Ectodermal cell (in vitro differentiated cells): ENCODE measurements around the gene SDK1.

ENCODE experiments used
- H3K27ac ChIP-seq: 2 replicates; pipeline ENCODE4 v1.7.0; 2013; ENCODE audit warnings: mild to moderate bottlenecking, low read depth, low read length; ENCODE audit not compliant: insufficient read depth, poor library complexity, severe bottlenecking
- H3K27me3 ChIP-seq: 2 replicates; pipeline ENCODE4 v1.7.0; 2013; ENCODE audit warnings: mild to moderate bottlenecking, low read length; ENCODE audit not compliant: insufficient read depth, control insufficient read depth, poor library complexity, severe bottlenecking
- H3K36me3 ChIP-seq: one replicate; pipeline ENCODE4 v1.7.0; 2013; ENCODE audit warnings: low read length; ENCODE audit not compliant: control insufficient read depth, insufficient read depth
- H3K4me1 ChIP-seq: one replicate; pipeline ENCODE4 v1.7.0; 2013; ENCODE audit warnings: low read length; ENCODE audit not compliant: control insufficient read depth, insufficient read depth
- H3K4me3 ChIP-seq: 2 replicates; pipeline ENCODE4 v1.7.0; 2013; ENCODE audit warnings: low read depth, low read length, control low read depth; ENCODE audit not compliant: insufficient read depth
- H3K9me3 ChIP-seq: 2 replicates; pipeline ENCODE4 v1.7.0; 2013; ENCODE audit warnings: mild to moderate bottlenecking, low read length, moderate library complexity; ENCODE audit not compliant: control insufficient read depth
- WGBS, 2 experiments: methylation state at CpG; one replicate each; pipeline ENCODE4 v1.1.7; 2013; ENCODE audit warnings: missing lambda C conversion rate in 2 of 2; 5-methylcytosine and 5-hydroxymethylcytosine counted together

Gene SDK1

DNA sequence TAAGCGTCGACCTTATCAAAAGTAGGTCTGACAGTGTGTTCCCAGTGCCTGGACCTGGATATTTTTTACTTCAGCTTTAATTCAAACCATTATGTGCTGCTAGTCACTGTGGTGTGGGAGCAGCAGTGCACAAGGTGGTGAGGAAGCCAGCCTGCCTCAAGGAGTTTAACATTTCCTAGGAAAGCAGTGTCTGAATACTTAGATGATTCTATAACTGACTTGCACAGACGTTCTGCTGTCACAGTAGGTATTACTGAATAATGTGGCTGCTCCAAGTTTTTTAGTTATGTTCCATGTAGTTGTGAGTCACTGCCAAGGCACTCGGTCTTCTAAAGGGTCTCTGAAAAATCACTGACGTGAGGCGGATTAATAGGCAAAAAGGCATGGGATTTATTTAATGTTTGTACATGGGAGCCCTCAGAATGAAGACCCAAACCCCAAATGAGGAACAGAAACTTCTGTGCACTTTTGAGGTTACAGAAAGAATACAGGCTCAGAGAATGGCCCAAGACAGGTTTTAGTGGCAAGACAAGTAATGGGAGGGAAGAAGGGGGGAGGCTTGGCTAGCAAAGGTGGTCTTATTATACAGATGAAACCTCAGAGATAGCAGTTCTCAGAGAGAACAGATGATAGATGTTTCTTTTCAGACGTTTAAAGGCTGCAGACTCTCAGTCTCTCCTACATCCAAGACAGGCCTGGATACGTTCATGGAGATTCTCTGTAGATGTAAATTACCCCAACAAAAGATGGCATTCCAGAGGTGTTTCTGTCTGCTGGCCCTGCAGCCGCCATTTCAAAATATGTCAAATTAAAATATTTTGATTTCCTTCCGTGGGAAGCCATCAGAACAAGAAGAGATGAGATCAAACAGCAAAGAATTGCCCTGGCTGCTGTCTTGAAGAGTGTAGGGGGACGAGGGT, 209.3 kb downstream of the SDK1 start:
- WGBS, 2 experiments: 79 to 81% methylated on average over 11 of the region's 11 CpGs

DNA sequence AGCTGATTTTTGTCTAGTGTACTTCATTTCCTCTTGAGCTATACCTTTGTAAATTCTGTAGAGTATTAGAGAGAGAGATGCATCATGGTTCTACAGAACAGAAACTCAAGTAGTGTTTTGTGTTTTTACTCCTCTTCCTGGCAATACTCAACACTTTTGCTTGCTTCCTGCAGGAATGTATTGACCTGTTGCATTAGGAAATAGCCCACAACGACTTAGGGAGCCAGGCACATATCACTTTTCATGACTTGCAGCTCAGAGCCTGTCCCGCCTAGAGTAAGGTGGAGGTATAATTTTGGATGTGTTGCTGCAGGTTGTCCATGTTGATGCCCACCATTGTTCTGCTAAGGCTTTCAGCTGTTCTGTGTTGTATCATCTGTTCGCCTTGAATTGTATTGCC, 216.3 kb downstream of the SDK1 start:
- 86 to 88% methylated on average over 3 of the region's 3 CpGs for WGBS, 2 experiments

More for the DNA sequence above, 209.3 kb downstream of the SDK1 start:
- no peaks in the 10 kb centered on the region for H3K27me3 ChIP-seq
- no peaks in the 10 kb centered on the region for H3K4me1 ChIP-seq
- H3K4me3 ChIP-seq: no peak overlapping the region
- H3K9me3 ChIP-seq: no peaks in the 10 kb centered on the region
- H3K27ac ChIP-seq: no peak overlapping the region
- no peaks in the 10 kb centered on the region for H3K36me3 ChIP-seq

DNA sequence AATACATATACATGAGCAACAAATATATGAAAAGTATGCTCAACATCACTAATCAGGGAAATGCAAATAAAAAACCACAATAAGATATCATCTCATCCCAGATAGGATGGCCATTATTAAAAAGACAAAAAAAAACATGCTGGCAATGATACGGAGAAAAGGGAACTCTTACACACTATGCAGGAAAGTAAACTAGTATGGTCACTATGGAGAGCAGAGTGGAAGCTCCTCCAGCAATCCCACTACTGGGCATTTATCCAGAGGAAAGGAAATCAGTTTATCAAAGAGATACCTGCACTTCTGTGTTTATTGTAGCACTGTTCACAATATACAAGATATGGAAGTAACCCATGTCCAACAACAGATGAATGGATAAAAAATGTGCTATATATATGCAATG, 217.5 kb downstream of the SDK1 start:
- Histone ChIP-seq H3K27me3 (no peaks in the 10 kb centered on the region), H3K36me3 (no peaks in the 10 kb centered on the region), H3K4me3 (no peak overlapping the region), H3K27ac (no peak overlapping the region), H3K9me3 (no peaks in the 10 kb centered on the region), H3K4me1 (no peaks in the 10 kb centered on the region)
- WGBS, 2 experiments: 87 to 100% methylated on average over 1 of the region's 1 CpG

More for the DNA sequence above, 216.3 kb downstream of the SDK1 start:
- no peak overlapping the region for H3K4me3 ChIP-seq
- H3K36me3 ChIP-seq: no peaks in the 10 kb centered on the region
- no peaks in the 10 kb centered on the region for H3K9me3 ChIP-seq
- no peaks in the 10 kb centered on the region for H3K4me1 ChIP-seq
- no peaks in the 10 kb centered on the region for H3K27me3 ChIP-seq
- no peak overlapping the region for H3K27ac ChIP-seq

DNA sequence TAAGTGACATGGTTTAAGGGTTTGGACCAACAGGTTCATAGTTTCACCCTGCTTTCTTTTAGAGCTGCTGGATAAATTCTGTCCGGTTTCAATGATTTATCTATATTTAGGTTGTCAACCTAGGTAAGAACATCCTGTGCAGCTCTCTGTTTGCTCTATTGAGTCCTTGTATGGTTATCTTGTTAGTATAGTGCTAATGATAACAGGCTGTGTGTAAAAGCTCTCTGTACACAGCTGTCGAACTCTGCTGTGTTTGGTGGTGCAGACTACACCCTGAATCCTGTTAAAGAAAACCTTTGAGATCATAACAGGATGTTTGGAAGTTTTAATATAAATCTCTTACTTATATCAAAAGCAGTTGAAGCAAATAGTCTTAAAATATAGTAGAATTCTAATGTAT, 219.2 kb downstream of the SDK1 start:
- Histone ChIP-seq H3K36me3 (no peaks in the 10 kb centered on the region), H3K9me3 (no peaks in the 10 kb centered on the region), H3K4me1 (no peaks in the 10 kb centered on the region), H3K27ac (no peak overlapping the region), H3K4me3 (no peak overlapping the region), H3K27me3 (no peaks in the 10 kb centered on the region)
- WGBS, 2 experiments: 92 to 98% methylated on average over 2 of the region's 2 CpGs

DNA sequence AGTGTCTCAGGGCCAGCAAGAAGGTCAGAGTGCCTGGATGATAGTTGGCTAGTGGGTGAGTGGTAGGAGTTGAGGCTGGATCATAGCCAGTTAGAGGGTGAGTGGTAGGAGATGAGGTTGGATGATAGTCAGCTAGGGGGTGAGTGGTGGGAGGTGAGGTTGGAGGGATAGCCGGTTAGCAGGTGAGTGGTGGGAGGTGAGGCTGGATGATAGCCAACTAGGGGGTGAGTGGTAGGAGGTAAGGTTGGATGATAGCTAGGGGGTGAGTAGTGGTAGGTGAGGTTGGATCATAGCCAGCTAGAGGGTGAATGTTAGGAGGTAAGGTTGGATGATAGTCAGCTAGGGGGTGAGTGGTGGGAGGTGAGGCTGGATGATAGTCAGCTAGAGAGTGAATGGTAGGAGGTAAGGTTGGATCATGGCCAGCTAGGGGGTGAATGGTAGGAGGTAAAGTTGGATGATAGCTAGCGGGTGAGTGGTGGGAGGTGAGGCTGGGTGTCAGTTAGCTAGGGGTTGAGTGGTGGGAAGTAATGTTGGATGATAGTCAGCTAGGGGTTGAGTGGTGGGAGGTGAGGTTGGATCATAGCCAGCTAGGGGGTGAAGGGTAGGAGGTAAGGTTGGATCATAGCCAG, 226.6 kb downstream of the SDK1 start:
- Histone ChIP-seq H3K4me3 (no peak overlapping the region), H3K27ac (no peak overlapping the region), H3K4me1 (no peaks in the 10 kb centered on the region), H3K36me3 (no peaks in the 10 kb centered on the region), H3K27me3 (no peaks in the 10 kb centered on the region), H3K9me3 (no peaks in the 10 kb centered on the region)
- 91 to 96% methylated on average over 2 of the region's 2 CpGs for WGBS, 2 experiments

DNA sequence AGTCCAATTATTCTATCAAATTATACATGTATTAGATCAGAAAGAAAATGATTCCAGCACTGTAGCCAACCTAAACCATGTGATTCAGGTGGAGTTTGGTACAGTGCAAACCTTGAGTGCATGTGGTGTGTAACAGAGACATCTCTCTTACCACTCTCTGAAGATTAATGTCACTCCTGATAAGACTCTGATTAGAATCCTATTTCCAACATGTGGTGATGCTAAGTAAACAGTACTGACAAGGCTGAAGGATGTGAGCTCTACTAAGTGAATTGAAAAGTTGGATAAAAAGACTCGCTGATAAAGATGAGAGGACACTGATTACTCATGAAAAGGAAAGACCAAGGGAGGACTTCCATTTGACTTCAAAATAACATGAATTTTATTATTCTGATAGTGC, 232.0 kb downstream of the SDK1 start:
- no peak overlapping the region for H3K4me3 ChIP-seq
- 95 to 100% methylated on average over 1 of the region's 1 CpG for WGBS, 2 experiments
- H3K9me3 ChIP-seq: no peaks in the 10 kb centered on the region
- no peak overlapping the region for H3K27ac ChIP-seq
- H3K27me3 ChIP-seq: no peaks in the 10 kb centered on the region
- no peaks in the 10 kb centered on the region for H3K4me1 ChIP-seq
- H3K36me3 ChIP-seq: no peaks in the 10 kb centered on the region

DNA sequence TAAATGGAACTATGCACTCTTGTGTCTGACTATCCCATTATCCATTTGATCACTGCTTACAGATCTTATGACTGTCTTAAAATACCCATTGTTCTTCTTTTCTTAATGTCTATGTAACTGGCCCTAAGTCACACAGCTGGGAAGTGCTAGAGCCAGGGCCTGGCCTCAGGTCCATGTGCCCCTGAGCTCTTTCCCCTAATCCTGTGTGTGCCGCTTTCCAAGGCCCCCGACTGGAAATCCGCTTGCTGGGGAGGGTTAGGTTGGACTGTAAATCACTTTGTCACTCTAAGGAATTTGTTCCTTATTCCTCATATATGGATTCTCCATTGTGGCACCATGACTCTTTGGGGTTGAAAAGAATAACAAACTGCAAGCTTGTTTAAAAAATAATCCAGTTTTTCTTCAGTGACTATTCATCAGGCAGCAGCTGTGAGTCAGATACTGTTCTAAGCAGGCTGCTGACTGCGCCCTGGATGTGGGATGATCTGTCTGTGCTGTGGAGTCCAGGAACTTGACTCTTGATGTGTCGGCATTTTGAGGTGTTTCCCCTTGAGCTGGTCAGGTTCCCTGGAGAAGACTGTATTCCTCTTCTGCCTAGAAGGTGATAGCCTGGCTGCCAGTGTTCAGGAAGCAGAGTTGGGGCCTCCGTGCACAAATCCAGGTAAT, 236.3 kb downstream of the SDK1 start:
- WGBS, 2 experiments: 95% methylated on average over 6 of the region's 6 CpGs
- Histone ChIP-seq H3K9me3 (no peaks in the 10 kb centered on the region), H3K27ac (no peak overlapping the region), H3K27me3 (no peaks in the 10 kb centered on the region), H3K4me1 (no peaks in the 10 kb centered on the region), H3K36me3 (no peaks in the 10 kb centered on the region), H3K4me3 (no peak overlapping the region)

DNA sequence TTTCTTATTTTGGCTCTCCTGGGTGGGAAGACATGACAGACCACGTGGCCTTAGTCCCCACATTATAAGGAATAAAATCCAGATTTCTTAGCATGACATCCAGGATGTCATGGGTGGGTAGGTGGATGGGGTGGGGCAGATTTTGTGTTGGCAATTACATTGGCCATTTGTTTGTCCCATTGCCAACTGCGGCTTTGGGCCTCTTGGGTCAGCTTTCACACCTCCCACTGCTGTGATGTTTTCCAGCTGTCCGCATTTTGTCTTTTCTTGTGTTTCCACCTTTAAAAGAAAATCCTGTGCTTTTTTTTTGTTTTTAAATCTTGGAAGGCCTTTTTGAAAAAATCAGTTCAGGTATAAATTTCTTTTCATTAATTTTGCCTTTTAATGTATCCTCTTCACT, 237.0 kb downstream of the SDK1 start:
- Histone ChIP-seq H3K4me3 (no peak overlapping the region), H3K36me3 (no peaks in the 10 kb centered on the region), H3K27ac (no peak overlapping the region), H3K27me3 (no peaks in the 10 kb centered on the region), H3K4me1 (no peaks in the 10 kb centered on the region), H3K9me3 (no peaks in the 10 kb centered on the region)
- WGBS, 2 experiments: 90 to 96% methylated on average over 3 of the region's 3 CpGs

DNA sequence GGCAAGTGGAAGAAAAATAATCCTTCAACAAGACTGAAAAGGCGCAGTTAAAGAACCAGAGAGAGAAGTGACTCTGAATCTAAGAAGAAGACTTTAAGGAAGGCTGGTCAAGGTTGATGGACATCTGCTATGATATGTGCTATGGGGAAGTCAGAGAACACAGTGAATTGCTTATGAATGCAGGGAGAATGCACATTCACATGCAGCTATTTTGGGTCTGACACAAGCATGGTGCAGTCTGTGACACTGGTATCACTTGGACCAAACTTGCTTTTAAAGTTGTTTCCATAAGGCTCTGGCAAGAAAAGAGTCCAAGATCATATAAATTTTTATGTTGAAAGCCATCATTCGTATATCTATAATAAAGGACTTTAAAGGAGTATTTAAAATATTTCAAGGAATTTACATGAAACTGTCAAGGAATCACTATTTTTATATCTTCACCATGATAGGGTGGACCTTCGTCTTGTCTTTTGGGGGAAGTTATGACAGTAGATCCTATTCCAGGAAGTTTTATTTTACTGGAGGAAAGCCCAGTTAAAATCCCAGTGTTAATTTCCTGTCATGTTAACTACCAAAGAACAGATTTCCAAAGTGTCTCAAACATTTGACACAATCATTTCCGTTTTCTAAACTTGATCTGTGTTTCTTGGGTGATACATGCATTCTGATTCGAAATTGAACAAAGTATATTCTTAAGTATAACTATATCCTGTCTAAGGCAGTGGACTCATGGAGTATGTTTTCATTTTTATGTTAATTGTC, 239.6 kb downstream of the SDK1 start:
- no peaks in the 10 kb centered on the region for H3K27me3 ChIP-seq
- no peaks in the 10 kb centered on the region for H3K9me3 ChIP-seq
- 93 to 97% methylated on average over 2 to 3 of the region's 5 CpGs for WGBS, 2 experiments
- H3K27ac ChIP-seq: no peak overlapping the region
- no peaks in the 10 kb centered on the region for H3K36me3 ChIP-seq
- H3K4me1 ChIP-seq: no peaks in the 10 kb centered on the region
- H3K4me3 ChIP-seq: no peak overlapping the region
